NOMO-1 treated with dmso at 0.1 percent for 144 hours (cell line): ENCODE results near the gene KCNJ10.

Experiments used
- DNase-seq: peaks from one replicate; lab custom pipeline; 2025; ENCODE audit not compliant: unreplicated experiment; lab: John Stamatoyannopoulos, UW

Gene KCNJ10

DNA sequence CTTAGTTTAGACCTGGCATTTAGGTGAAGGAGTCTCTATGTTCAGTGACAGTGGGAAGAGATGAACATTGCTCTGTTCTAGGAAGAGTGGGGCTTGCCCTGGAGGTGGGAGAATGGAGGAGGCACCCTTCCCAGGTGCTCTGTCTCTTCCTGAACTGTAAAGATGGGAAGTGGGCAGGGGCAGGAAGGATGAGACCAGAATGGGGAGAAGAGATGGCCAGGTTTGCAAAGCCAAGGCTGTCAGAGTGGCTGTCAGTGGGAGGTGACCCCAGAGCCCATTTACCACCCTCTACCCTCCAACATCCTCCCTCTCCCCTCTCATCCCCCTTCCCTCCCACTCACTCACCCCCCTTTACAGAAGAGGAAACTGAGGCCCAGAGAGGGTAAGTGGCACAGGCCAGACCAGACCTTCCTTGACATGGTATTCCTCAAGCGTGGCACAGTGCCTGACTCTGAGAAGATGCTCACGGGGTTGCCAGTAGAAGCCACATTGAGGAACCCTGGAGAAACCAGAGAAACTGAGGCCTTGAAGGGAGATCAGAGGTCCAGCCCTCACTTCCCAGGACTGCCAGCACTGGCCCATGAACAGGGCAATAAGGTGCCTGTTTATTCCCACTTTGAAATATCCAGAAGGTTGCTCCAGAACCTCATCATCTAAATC lies 29.9 kb upstream of the KCNJ10 start:
- no peak for DNase-seq

DNA sequence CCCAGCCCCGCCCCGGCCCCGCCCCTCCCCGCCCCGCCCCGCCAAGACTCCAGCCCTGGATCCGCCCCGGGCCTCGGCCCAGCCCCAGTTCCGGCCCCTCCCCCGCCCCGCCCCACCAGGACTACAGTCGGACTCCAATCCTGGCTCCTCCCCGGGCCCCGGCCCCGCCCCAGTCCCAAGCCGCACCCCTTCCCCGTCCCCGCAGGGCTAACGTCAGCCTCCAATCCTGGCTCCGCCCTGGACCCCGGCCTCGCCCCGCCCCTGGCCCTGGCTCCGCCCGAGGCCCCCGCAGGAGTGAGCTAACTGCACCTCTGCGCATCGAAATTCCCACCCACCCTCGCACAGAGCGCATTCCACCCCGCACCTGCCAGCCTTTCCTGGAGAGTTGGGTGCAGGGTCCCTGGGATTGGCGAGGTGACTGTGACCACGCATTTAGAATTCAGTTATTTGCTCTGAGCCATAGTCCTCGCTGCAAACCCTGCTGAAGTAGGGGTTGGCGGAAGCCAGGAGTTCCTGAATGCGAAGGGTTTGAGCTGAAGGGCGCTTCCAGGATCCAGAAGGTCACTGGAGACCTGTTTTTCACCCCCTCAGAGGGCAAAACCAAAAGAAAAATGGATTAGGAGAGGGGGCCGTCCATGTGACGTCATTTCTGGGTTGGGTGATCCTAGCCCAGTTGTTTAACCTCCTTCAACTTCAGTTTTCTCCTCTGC lies 29.0 kb upstream of the KCNJ10 start:
- peak; percentile 84 for DNase-seq

DNA sequence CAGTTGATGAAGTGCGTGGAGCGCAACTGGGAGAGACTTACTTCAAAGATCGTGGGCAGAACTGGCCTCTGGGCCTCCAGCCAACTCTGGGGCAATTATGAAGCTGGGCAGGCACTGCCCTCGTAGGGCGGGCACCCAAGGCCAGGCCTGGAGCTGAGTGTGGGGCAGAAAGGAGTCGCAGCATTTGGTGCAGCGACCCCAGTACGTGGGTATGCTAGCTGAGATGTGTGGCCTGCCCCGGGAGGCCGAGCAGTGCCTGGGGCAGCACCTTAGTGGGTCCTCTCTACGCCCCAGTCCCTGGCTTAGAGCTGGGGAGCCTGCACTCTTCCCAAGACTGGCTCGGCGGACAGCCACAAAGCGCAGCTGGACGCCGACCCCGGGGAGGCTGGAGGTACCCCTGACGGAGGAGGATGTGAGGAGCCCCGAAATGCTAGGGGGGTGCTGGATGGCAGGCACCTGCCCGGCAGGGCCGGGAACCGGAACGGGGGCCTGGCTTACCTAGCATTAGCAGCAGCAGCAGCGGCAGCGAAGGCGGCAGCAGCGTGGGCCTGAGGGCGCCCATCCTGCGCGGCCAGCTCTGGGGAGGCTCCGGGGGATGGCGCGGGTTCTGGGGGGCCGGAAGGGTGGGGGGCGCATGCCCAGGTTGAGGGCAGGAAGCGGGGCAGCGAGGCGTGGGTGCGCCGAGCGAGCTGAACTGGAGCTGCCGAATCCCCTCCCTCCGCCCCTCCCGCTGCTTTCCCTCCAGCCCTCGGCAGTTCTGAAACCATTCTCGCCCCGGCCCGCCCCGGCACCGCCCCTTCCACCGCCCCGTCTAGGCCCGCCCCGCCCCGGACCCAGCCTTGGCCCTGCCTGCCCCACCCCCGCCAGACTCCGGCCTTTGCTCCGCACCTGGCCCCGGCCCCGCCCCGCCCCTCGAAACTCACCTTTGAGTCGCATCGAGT lies 28.2 kb upstream of the KCNJ10 start, which contains the start of gene IGSF8:
IGSF8 (minus strand) TSS at position 709 of the 941 bp plus-strand sequence; CDS start at position 562, 147 bp downstream.
- DNase-seq = peak; percentile 58

DNA sequence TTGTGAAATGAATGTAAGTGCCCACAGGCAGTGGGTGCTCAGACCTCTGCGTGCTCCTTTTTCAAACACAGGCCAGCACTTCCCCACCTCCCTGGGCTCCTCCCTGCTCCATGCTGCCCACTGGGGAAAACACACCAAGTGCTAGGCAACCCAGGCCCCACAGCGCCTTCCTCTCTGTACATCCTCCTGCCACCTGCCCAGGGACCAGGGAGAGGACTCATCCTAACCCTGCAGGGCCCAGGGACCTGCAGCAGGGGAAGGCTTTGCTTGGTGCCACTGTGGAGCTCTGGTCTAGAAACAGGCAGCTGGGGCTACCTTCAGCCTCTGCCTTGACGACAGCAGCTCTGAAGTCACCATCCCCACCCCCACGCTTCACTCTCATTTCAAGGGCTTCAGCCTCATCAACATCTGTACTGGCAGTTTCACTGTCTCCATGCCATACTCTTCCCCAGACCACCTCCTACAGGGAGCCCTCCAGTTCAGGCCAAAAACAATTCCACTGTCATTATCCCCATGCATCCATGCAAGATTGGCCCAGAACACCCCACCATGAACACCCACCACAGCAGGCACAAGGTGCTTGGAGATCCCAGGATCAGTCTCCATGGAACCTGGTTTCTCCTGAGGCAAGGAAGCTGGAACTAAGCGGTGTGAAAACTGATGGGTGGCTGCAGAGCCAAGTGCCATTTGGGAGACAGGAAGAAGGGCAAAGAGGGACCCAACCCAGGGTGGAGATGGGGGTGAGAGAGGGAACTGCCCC lies 27.4 kb upstream of the KCNJ10 start:
- no peak for DNase-seq

DNA sequence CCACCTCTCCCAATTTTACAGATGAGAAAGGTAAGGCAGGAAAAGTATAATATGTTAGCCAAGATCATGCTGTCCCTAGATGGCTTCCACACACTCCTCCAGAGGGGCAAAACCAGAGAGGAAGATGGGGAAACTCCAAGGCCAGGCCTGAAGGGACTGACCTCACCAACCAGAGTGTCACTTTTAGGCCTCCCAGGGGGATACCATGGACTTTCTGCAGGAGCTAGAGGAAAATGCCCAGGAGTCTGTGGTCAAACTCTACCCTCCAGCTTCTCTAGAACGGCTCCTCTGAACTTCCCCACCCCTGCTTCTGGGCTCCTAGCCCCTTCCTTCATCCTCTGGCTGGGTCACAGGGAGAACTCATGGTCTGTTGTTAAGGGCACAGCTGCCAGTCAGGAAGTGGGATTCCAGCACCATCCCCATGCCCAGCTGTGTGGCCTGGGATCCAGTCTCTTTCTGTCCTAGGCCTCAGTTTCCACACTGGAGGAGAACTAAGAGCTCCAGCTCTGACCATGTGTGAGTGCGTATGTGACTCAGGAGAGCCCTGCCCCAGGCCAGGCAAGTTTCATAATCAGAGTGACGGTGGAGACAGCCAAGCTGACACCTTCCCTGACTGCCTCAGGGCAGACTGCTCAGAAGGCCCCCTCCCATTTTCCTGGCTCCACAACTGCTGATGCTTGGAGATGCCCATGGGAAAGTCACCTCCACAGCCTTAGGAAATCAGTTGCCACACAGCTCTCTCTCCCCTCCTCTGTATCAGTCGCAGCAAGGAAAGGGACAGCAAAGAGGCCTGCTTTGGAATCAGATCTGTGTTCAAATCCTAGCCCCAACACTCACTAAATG lies 26.5 kb upstream of the KCNJ10 start:
- no peak for DNase-seq

DNA sequence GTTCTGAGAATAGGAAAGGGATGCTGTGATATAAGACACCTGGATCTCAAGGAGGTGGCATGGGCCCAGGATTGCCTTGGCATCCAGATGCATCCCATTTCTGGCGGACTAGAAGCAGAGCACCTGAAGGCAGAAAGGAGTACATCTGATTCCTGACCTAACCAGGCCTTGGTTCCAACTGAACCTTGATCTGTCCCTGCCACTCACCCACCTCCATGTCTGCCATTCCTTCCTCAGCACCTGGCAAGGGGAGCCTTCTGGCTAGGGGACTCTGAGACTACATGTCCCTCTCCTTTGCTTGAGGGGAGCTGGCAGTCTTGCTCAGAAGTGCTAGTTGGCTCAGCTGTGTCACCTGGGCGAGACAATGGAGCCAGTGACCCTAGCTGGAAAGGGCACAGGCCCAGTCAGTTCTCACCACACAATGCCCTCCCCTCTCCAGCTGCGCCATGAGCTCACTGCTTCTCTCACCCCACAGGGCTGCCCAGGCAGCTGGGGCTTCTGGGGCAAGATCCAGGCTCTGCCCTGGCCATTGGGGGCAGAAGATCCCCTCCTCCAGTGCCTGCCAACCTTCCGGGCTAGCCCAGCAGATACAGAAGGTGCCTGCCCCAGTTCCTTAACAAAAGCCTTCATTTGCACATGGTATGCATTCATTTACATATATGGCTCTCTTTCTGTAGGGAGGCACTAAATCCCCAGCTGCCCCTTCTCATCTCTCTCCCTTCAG lies 25.6 kb upstream of the KCNJ10 start:
- no peak for DNase-seq

DNA sequence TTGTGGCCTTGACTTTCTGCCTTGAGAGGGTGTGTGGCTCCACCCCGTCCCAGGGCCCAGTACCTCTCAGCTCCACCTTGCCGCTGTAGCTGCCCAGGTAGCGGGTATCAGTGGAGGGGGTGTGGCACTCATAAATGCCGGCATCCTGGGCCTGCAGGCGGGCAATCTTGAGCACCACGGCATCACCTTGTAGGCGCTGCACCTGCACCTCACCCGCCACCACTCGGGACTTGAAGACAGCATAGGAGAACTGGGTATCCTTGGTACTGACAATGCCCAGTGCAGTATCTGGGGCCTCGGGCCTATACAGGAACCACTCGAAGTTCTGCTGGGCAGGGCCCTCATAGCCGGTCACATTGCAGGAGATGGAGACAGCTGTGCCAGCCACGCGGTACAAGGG lies 24.8 kb upstream of the KCNJ10 start:
- no peak for DNase-seq

DNA sequence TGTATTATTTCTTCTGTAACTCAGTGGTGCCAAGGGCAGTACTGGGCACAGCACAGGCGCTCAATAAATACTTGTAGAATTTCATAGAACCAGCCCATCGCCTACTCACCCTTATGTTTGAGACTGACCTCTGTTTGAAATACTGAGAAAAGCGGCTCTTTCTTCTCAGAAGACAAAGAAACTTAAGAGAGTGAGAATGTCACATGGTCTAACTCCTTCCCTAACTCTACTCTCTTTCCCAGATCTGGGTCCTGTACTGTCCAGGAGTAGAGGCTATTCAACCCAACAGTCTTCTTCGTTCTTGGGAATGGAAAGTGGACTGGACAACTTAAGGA lies 24.3 kb upstream of the KCNJ10 start:
- DNase-seq = no peak

DNA sequence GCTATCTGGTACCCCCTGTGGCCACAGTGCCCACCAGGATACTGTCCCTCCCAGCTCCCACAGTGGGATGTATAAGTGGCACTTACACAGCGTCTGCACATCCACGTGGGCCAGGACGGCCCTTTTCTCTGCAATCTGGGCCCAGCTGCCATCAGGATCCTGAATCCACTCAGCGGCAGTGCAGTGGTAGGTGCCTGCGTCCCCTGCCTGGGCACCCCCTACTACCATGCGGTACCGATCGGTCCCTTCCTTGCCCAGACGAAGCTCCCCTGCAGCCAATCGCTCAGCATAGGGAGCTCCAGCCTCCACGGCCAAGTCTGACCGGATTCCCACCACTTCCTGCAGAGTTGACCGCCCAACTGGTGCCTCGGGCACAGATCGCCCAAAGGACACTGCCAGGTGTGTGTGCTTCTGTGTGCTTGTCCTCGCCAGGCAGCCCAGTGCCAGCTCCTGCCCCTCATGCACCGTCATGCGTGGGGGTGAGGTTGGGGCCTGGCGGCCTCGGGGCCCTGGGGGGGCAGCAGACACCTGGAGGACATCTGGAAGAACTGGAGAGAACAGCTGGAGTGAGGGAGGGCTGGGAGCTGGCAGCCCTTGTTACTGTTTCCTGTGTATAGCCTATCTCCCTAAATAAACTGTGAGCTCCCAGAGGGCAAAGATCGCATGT lies 23.8 kb upstream of the KCNJ10 start:
- DNase-seq = no peak

DNA sequence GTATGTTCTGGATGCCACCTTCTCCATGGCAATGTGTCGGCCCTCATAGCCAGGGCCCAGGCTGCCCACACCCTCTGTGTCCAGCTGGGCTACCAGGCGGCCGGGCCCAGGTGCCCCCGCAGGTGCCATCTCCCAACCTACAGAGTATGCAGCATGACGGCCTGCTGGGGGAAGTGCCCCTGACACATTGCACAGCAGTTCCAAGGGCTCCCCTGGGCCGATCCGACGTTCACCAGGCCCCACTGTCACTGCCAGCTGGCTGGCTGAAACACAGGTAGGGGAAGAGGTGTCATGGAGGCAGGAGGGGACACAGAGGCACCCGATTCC lies 23.1 kb upstream of the KCNJ10 start:
- no peak for DNase-seq

DNA sequence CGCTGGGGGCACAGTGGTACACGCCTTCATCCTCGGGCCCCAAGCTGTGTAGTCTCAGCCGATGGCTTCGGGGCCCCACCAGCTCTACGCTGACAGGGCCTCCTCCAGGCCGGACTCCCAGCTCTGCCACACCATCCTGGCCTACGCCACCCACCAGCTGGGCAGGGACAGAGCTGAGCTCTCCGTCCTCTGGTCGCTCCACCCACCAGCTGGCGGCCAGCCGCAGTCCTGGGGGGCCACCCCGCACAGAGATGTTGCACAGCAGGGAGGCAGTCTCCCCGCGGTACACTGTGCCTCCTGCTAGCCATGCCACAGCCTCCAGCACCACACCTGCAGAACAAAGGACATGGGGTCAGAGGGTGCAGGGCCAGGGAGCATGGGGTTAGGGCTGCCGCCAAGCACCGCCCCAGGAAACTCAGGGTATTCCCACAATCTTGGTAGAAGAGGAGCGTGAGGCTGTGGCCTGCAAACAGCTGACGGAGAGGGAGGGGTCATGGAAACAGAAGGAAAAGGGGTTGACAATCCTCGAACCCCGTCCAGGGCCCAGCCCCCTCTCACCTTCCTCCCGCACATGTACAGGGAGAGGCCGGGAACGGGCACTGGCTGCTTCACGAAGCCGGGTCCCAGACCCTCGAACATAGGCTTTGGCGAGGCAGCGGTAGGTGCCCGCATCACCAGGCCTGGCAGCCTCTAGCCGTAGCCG lies 22.6 kb upstream of the KCNJ10 start:
- no peak for DNase-seq

DNA sequence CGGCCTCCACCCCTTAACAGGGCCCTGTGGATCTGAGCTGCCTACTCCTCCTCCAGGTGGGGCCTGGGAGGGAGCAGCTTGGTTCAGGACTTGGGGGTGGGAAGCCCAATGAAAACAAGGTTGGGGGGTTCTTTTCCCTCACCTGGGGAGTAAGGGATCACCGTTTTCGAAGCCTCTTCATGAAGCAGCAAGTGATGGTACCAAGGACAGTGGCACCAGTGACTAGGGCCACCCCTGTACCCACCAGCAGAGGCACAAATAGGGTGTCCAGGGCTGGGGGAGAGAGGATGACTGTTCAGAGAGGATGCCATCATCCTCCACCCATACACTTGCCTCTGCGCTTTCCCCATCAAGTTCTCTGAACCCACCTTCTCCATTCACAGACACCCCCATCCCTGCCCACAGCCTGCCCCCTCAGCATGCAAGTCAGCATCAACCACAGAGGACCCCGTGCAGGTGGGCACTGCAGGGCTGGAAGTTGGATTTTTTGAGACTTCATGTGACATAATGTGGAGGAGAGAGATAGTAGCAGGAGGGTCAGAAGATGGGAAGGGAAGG lies 21.8 kb upstream of the KCNJ10 start:
- DNase-seq = no peak

DNA sequence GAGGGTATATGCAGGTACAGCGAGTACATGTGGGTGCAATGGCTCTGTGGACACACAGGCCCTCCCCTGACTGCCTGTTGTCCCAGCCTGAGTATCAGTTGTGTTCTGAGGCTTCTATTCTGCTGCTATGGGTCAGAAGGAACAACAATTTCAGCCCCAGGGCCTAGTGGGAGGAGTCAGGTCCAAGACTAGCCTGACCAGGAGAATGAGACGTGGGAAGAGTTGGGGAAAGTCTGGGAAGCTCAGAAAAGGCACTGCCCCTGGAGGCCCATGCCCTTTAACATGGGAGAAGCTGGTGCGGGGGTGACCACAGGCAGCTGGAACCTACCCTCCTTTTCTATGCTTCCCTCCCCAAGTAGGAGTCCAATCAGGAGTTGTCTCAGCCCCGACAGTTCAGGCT lies 20.8 kb upstream of the KCNJ10 start:
- DNase-seq = no peak

DNA sequence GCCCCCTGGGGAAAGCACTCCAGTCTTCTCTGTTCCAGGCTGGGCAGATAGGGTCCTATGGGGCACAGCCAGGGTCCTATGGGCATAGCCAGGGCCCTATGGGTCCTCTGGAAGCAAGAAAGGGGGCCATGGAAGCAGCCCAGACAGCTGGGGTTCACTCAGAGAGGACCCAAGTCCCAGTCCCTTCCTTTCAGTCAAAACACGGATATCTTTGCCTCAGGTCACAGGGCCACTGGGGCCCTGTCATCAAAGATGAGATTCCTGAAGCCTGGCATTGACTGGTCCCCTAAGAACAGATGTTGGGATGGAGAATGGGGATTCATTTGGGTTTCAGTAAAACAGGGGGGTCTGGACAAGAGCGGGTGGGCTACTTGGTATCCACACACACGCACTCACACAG lies 19.9 kb upstream of the KCNJ10 start:
- DNase-seq = no peak

DNA sequence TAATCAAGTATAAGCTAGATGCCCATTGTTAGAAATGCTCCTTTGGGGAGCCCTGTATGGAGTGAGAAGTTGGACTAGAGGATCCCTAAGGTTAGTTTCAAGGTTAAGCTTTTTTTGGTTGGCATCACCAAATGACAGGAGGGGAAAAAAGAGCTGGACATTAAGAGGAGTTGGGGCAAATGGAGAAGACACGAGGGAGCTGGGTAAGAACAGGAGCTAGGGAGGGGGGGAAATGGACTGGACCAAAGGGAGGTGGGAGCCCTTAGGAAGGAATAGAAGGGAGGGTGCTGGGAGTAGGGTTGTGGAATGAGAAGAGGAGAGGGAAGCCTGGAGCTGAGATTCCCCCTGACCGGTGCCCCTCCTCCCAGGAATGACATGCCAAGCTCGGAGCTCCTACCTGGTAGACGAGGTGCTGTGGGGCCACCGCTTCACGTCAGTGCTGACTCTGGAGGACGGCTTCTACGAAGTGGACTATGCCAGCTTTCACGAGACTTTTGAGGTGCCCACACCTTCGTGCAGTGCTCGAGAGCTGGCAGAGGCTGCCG lies 17.2 kb upstream of the KCNJ10 start:
- DNase-seq = no peak

DNA sequence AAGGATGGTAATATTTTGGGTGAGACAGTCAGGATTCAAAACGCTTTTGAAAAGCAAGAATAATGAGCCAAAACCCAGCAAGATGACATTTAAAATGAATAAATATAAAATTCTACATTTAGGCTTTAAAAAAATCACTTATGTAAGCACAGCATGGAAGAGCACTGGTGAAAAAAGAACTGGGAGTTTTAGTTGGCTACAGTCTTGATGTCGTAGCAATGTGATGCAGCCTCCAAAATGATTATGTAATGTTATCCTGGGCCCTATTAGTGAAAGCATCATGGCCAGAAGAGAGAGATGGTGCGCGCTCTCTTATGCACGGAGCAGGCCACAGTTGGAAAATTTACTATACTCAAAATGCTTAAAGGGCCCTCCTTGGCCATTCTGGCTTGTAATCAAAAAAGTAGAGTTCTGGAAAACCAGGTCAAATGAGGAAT lies 16.5 kb upstream of the KCNJ10 start:
- no peak for DNase-seq

DNA sequence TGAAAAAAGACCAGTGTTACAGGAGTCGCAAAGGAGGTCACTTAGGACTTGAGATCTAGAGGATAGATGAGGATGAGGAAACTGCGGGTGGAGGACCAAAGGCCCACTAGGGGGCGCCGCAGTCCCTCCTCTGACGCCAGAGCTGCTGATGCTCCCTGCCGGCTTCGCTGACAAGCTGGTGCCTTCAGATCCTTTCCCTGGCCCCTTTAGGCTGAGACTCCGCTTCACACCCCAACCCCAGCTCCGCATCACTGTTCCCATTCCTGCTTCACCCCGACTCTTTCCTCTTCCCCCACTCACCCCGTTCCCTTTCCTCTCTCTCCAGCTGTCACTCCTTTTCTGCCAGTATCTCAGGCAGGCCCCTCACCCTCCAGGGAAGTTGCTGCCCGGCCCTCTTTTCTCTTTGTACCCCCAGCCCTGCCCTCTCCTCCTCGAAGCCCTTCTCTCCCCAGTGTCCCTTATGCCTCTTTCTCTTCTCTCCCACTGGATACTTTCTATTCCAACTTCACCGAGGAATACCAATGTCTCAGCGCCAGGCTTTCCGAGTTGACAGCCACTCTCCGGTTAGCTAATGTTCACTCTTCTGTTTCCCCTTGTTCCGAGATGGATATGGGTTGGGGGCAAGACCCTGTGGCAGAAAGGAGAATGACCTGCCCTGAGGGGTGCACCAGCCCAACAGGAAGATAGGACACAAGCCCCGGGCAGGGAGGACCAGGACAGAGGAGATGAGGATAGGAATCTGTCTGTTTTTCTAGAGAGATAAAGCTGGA lies 15.9 kb upstream of the KCNJ10 start:
- peak; percentile 32 for DNase-seq
